Neural cell (in vitro differentiated cells): Measurements from ENCODE around the gene FBLN2. TPM values are rescaled to one million over a fixed set of nuclear protein-coding genes. Genes with fewer than 3 reads are reported as not detected.

Experiments used
- H2AFZ ChIP-seq: fragments of 200-600, 300-800 bp; sonication (generic), shearing (Covaris generic); 2 replicates; pipeline ENCODE4 v1.6.0; 2014; ENCODE audit warnings: low read depth, mild to moderate bottlenecking, antibody characterized with exemption, low read length, moderate library complexity
- H3F3A ChIP-seq: fragments of 200-600 bp; shearing (Covaris generic); 2 replicates; pipeline ENCODE4 v1.6.1; 2016; ENCODE audit warnings: mild to moderate bottlenecking, moderate library complexity, mixed read lengths, antibody characterized with exemption, low read length; ENCODE audit not compliant: insufficient read depth, poor library complexity, severe bottlenecking
- H3K27ac ChIP-seq: fragments of 200-600, 300-800 bp; sonication (generic), shearing (Covaris generic); 2 replicates; pipeline ENCODE4 v1.5.1; 2014; ENCODE audit warnings: mild to moderate bottlenecking, low read length, moderate library complexity
- H3K27me3 ChIP-seq: fragments of 300-800, 200-600 bp; sonication (generic), shearing (Covaris generic); 2 replicates; pipeline ENCODE4 v1.6.0; 2014; ENCODE audit warnings: mild to moderate bottlenecking, low read depth, low read length, moderate library complexity; ENCODE audit not compliant: insufficient read depth
- H3K36me3 ChIP-seq: fragments of 300-800, 200-600 bp; sonication (generic), shearing (Covaris generic); 2 replicates; pipeline ENCODE4 v1.5.1; 2014; ENCODE audit warnings: mild to moderate bottlenecking, antibody characterized with exemption, low read length, moderate library complexity; ENCODE audit not compliant: insufficient read depth
- H3K4me2 ChIP-seq: fragments of 300-800, 200-600 bp; sonication (generic), shearing (Covaris generic); 2 replicates; pipeline ENCODE4 v1.6.0; 2014; ENCODE audit warnings: mild to moderate bottlenecking, low read length
- H3K4me3 ChIP-seq: fragments of 300-800, 200-600 bp; sonication (generic), shearing (Covaris generic); 2 replicates; pipeline ENCODE4 v1.5.1; 2014; ENCODE audit warnings: mild to moderate bottlenecking, low read length, moderate library complexity
- H3K79me2 ChIP-seq: fragments of 200-600 bp; shearing (Covaris generic); replicated peaks from 2 replicates; pipeline ENCODE4 v1.6.0; 2014; ENCODE audit warnings: mild to moderate bottlenecking, low read length, moderate library complexity; ENCODE audit not compliant: insufficient read depth
- H3K9ac ChIP-seq: fragments of 300-800, 200-600 bp; sonication (generic), shearing (Covaris generic); 2 replicates; pipeline ENCODE4 v1.6.1; 2016; ENCODE audit warnings: mild to moderate bottlenecking, low read length, mixed read lengths
- H3K9me2 ChIP-seq: fragments of 200-600 bp; shearing (Covaris generic); 2 replicates; pipeline ENCODE4 v1.6.1; 2016; ENCODE audit warnings: mild to moderate bottlenecking, low read length, mixed read lengths; ENCODE audit not compliant: insufficient read depth
- H3K9me3 ChIP-seq: fragments of 200-600, 300-800 bp; sonication (generic), shearing (Covaris generic); 2 replicates; pipeline ENCODE4 v1.6.1; 2016; ENCODE audit warnings: mild to moderate bottlenecking, mixed run types, low read length, moderate library complexity, mixed read lengths
- H4K20me1 ChIP-seq: fragments of 200-600 bp; shearing (Covaris generic); 2 replicates; pipeline ENCODE4 v1.6.1; 2016; ENCODE audit warnings: mild to moderate bottlenecking, mixed run types; ENCODE audit not compliant: insufficient read depth
- EP300 ChIP-seq: fragments of 450-650 bp; conservative IDR thresholded peaks from 2 replicates; pipeline ENCODE4 v1.6.1; 2014; ENCODE audit warnings: antibody characterized with exemption, mild to moderate bottlenecking, moderate library complexity; ENCODE audit not compliant: poor library complexity, severe bottlenecking
- EZH2 ChIP-seq: fragments of 200-600, 300-800 bp; shearing (Covaris generic), sonication (generic); IDR thresholded peaks from 2 replicates; pipeline ENCODE4 v1.6.1; 2014; ENCODE audit warnings: antibody characterized with exemption, low read length, borderline replicate concordance, mild to moderate bottlenecking; ENCODE audit not compliant: insufficient read depth, poor library complexity, severe bottlenecking
- MXI1 ChIP-seq: fragments of 450-650 bp; conservative IDR thresholded peaks from 2 replicates; pipeline ENCODE4 v1.6.1; 2014; ENCODE audit warnings: antibody characterized with exemption, mild to moderate bottlenecking; ENCODE audit not compliant: poor library complexity, severe bottlenecking
- POLR2AphosphoS5 ChIP-seq: IDR thresholded peaks from 2 replicates; pipeline ENCODE4 v1.6.1; 2012
- RAD21 ChIP-seq: fragments of 450-650 bp; conservative IDR thresholded peaks from 2 replicates; pipeline ENCODE4 v1.6.1; 2014; ENCODE audit warnings: antibody characterized with exemption, mild to moderate bottlenecking, moderate library complexity
- REST ChIP-seq: IDR thresholded peaks from 2 replicates; pipeline ENCODE4 v1.6.1; 2012; ENCODE audit warnings: borderline replicate concordance
- SMC3 ChIP-seq: fragments of 450-650 bp; conservative IDR thresholded peaks from 2 replicates; pipeline ENCODE4 v1.6.1; 2014; ENCODE audit warnings: antibody characterized with exemption, mild to moderate bottlenecking, moderate library complexity; ENCODE audit not compliant: poor library complexity
- TAF1 ChIP-seq: IDR thresholded peaks from 2 replicates; pipeline ENCODE4 v1.6.1; 2012; ENCODE audit warnings: low read depth
- polyA plus RNA-seq: library from polyadenylated mRNA; depleted of rRNA; stranded (reverse); fragments of >200 nt; gene quantifications from 2 replicates; pipeline ENCODE4 v1.2.3, GENCODE V29; 2014
- TF ChIP-seq, protein P1 (sequence below): fragments of 450-650 bp; IDR thresholded peaks from 2 replicates; pipeline ENCODE4 v1.5.1; 2014; ENCODE audit warnings: antibody characterized with exemption, mild to moderate bottlenecking, moderate library complexity; ENCODE audit not compliant: poor library complexity, severe bottlenecking

Gene FBLN2
- polyA plus RNA-seq, 1 donor from 2014 or later, result 0.37 TPM

- TF ChIP-seq POLR2AphosphoS5 (no peak), RAD21 (no peak), SMC3 (no peak), REST (no peak)
- H3K36me3 ChIP-seq, result no peaks in the 10 kb centered on the region
- H3K27me3 ChIP-seq, result no peaks in the 10 kb centered on the region
Observed at GRCh38 chr3:13588221-13588701, 39.3 kb downstream of the FBLN2 start.

DNA sequence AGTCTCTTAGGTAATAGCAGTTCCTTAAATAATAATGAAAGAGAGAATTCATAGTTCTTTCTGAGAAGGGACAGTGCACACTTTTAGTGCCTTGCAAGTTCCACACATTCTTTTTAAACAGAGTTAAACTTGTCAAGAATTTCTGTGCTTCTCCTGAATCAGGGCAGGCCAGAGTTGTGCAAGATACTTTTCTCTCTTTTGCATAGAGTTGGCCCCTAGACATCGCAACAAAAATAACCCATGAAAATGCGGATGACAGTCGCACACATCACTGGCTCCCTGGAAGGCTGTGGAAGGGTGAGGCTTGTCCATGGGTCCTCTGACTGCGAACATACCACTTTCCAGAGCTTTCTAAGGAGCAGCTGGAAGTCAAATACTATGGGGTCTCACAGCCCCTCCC lies 40.1 kb downstream of the FBLN2 start:
- Histone ChIP-seq H2AFZ (no peak overlapping the region), H3K9me2 (no peaks in the 10 kb centered on the region), H3F3A (no peaks in the 10 kb centered on the region), H3K27ac (no peak overlapping the region), H3K79me2 (no peaks in the 10 kb centered on the region), H3K4me2 (no peak overlapping the region), H3K36me3 (no peaks in the 10 kb centered on the region), H3K27me3 (no peaks in the 10 kb centered on the region), H3K9me3 (no peaks in the 10 kb centered on the region), H3K4me3 (no peak overlapping the region), H4K20me1 (no peaks in the 10 kb centered on the region), H3K9ac (no peak overlapping the region)
- no peak for TF ChIP-seq EZH2
- no peak for TF ChIP-seq POLR2AphosphoS5
- TF ChIP-seq MXI1, result no peak
- TF ChIP-seq, protein P1, sequence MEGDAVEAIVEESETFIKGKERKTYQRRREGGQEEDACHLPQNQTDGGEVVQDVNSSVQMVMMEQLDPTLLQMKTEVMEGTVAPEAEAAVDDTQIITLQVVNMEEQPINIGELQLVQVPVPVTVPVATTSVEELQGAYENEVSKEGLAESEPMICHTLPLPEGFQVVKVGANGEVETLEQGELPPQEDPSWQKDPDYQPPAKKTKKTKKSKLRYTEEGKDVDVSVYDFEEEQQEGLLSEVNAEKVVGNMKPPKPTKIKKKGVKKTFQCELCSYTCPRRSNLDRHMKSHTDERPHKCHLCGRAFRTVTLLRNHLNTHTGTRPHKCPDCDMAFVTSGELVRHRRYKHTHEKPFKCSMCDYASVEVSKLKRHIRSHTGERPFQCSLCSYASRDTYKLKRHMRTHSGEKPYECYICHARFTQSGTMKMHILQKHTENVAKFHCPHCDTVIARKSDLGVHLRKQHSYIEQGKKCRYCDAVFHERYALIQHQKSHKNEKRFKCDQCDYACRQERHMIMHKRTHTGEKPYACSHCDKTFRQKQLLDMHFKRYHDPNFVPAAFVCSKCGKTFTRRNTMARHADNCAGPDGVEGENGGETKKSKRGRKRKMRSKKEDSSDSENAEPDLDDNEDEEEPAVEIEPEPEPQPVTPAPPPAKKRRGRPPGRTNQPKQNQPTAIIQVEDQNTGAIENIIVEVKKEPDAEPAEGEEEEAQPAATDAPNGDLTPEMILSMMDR, result no peak
- TF ChIP-seq RAD21, result no peak
- TF ChIP-seq SMC3, result no peak
- no peak for TF ChIP-seq TAF1
- no peak for TF ChIP-seq EP300
- TF ChIP-seq REST, result no peak

More at GRCh38 chr3:13588221-13588701, 39.3 kb downstream of the FBLN2 start:
- no peak overlapping the region for H3K4me3 ChIP-seq
- no peak overlapping the region for H3K9ac ChIP-seq
- no peak overlapping the region for H3K4me2 ChIP-seq
- no peak overlapping the region for H3K27ac ChIP-seq
- no peaks in the 10 kb centered on the region for H3K9me3 ChIP-seq
- H4K20me1 ChIP-seq, result no peaks in the 10 kb centered on the region
- no peaks in the 10 kb centered on the region for H3F3A ChIP-seq
- no peaks in the 10 kb centered on the region for H3K9me2 ChIP-seq
- no peaks in the 10 kb centered on the region for H3K79me2 ChIP-seq
- H2AFZ ChIP-seq, result no peak overlapping the region
